Measurements from ENCODE around the gene PLK4. TPM values are rescaled to one million over a fixed set of nuclear protein-coding genes. Genes with fewer than 3 reads are reported as not detected.
A peak's percentile ranks its signal among the peaks of the same experiment; 100 is the strongest.
"Not testable (repeated sequence)": the region's sequence is repeated elsewhere in the genome, so short reads cannot be mapped to it uniquely, and the experiment has no call there.

PLK4 gene
- 18.9 TPM for polyA plus RNA-seq (2013, experiment 1 of 2; ENCODE audit: insufficient read length)
- 3.2 TPM for polyA plus RNA-seq (2013, experiment 2 of 2; ENCODE audit: insufficient read length)

GRCh38 chr4:127880763-127881562 lies at the start of gene PLK4:
TSS of gene PLK4 (plus strand) at chr4:127880893. CDS start at chr4:127881135, 242 bp downstream.
- DNase-seq: peak; percentile 95

- no peak for DNase-seq
Measured at GRCh38 chr4:127832585-127832984, 48.1 kb upstream of the PLK4 start.

- no peak for DNase-seq
Measured at GRCh38 chr4:127843704-127844600, 36.7 kb upstream of the PLK4 start.

GRCh38 chr4:127844601-127845116 lies 36.0 kb upstream of the PLK4 start:
- no peak for DNase-seq

- DNase-seq: no peak
Measured at GRCh38 chr4:127846061-127846460, 34.6 kb upstream of the PLK4 start.

GRCh38 chr4:127846765-127847164 lies 33.9 kb upstream of the PLK4 start:
- DNase-seq: no peak

- DNase-seq: no peak
Measured at GRCh38 chr4:127849505-127850234, 31.0 kb upstream of the PLK4 start.

- DNase-seq: no peak
Measured at GRCh38 chr4:127852661-127853060, 28.0 kb upstream of the PLK4 start.

GRCh38 chr4:127856196-127856812 lies 24.4 kb upstream of the PLK4 start:
- no peak for DNase-seq

- DNase-seq: peak; percentile 90
Measured at GRCh38 chr4:127856813-127857447, 23.8 kb upstream of the PLK4 start.

GRCh38 chr4:127857641-127858040 lies 23.1 kb upstream of the PLK4 start:
- DNase-seq: no peak

GRCh38 chr4:127868196-127868595 lies 12.5 kb upstream of the PLK4 start:
- peak; percentile 44 for DNase-seq

GRCh38 chr4:127870281-127870680 lies 10.4 kb upstream of the PLK4 start:
- DNase-seq: no peak

- peak; percentile 77 for DNase-seq
Measured at GRCh38 chr4:127870688-127871087, 10.0 kb upstream of the PLK4 start.

- no peak for DNase-seq
Measured at GRCh38 chr4:127875791-127876190, 4.9 kb upstream of the PLK4 start.

- DNase-seq: no peak
Measured at GRCh38 chr4:127881563-127881864, 821 bp downstream of the PLK4 start.

- DNase-seq: no peak
Measured at GRCh38 chr4:127888559-127888958, 7.9 kb downstream of the PLK4 start.

GRCh38 chr4:127889903-127890302 lies 9.2 kb downstream of the PLK4 start:
- DNase-seq: no peak

- DNase-seq: no peak
Measured at GRCh38 chr4:127896069-127896468, 15.4 kb downstream of the PLK4 start.

- DNase-seq: no peak
Measured at GRCh38 chr4:127896528-127896927, 15.8 kb downstream of the PLK4 start.

GRCh38 chr4:127899682-127900081 lies 19.0 kb downstream of the PLK4 start:
- DNase-seq: not testable (repeated sequence)

GRCh38 chr4:127905029-127905428 lies 24.3 kb downstream of the PLK4 start:
- DNase-seq: no peak

Measured in fibroblast of skin of back (primary cell).